ENCODE data around the gene DCAF10. TPM values are rescaled to one million over a fixed set of nuclear protein-coding genes. Genes with fewer than 3 reads are reported as not detected.

The DCAF10 gene
- total RNA-seq, 4 donors from 2014 or later = 25.1 to 56.5 (median 41.1) TPM

DNA sequence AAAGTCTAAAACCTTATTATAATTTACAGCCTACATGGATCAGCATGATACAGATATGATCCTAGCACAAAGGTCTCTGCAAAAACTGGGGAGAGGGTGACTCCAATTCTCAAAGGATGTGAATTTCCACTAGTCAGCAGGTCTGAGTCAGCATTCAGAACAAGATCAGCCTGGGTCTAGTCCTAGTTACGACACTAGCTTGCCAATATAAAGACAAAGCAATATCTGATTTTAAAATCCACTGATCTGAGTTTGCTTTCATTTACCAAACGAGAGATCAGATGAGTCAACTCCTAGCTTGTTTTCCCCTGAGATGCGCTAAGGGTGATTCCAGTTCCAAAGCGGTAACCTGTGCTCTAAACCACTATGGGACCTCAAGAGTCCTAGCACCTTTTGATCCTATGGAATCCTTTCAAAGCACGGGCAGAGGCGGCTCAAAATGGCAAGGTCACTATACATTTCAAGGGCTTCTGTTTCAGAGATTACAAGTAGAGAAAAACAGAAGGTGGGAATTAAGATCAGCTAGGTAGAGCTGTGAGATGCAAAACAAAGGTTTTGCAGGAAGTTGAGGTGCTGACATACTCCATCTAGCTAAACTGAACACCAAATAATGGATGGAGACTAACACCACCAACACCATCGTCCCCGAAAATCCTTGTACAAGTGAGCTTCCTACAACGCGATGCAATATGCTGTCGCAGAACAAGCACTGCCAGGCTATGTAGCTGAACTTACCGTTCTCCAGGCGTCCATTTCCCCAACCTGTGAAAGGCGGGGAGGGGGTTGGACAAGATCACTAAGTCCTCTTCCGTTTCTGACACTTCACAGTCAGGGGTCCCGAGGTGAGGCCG is 102.4 kb downstream of the DCAF10 start:
- intact Hi-C loops (cut with DNase I) = loop anchor here (5.0 kb wide), 1 partner anchor 421 kb away; no protein-coding TSS in a partner anchor
- no peak for TF ChIP-seq POLR2A (IDR thresholded peaks at IDR 0.05)
- TF ChIP-seq, protein P1, sequence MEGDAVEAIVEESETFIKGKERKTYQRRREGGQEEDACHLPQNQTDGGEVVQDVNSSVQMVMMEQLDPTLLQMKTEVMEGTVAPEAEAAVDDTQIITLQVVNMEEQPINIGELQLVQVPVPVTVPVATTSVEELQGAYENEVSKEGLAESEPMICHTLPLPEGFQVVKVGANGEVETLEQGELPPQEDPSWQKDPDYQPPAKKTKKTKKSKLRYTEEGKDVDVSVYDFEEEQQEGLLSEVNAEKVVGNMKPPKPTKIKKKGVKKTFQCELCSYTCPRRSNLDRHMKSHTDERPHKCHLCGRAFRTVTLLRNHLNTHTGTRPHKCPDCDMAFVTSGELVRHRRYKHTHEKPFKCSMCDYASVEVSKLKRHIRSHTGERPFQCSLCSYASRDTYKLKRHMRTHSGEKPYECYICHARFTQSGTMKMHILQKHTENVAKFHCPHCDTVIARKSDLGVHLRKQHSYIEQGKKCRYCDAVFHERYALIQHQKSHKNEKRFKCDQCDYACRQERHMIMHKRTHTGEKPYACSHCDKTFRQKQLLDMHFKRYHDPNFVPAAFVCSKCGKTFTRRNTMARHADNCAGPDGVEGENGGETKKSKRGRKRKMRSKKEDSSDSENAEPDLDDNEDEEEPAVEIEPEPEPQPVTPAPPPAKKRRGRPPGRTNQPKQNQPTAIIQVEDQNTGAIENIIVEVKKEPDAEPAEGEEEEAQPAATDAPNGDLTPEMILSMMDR (IDR thresholded peaks at IDR 0.05) = no peak
- H3K9me3 ChIP-seq = no peaks in the 10 kb centered on the region
- H3K4me3 ChIP-seq (replicated peaks in 1 of 3) = peak overlapping the region; percentile 91 to 96 (median 94)
- peaks cover 17 to 19% of the 10 kb centered on the region in 2 donors for H3K4me1 ChIP-seq
- peak overlapping the region; percentile 74 to 94 (median 84) for H3K27ac ChIP-seq
- peaks cover 12 to 14% of the 10 kb centered on the region in 2 donors for H3K36me3 ChIP-seq
- 8 to 12% methylated on average over 15 to 16 of the region's 17 CpGs for WGBS, 2 donors
- H3K27me3 ChIP-seq = no peaks in the 10 kb centered on the region
- DNase-seq = no peak

DNA sequence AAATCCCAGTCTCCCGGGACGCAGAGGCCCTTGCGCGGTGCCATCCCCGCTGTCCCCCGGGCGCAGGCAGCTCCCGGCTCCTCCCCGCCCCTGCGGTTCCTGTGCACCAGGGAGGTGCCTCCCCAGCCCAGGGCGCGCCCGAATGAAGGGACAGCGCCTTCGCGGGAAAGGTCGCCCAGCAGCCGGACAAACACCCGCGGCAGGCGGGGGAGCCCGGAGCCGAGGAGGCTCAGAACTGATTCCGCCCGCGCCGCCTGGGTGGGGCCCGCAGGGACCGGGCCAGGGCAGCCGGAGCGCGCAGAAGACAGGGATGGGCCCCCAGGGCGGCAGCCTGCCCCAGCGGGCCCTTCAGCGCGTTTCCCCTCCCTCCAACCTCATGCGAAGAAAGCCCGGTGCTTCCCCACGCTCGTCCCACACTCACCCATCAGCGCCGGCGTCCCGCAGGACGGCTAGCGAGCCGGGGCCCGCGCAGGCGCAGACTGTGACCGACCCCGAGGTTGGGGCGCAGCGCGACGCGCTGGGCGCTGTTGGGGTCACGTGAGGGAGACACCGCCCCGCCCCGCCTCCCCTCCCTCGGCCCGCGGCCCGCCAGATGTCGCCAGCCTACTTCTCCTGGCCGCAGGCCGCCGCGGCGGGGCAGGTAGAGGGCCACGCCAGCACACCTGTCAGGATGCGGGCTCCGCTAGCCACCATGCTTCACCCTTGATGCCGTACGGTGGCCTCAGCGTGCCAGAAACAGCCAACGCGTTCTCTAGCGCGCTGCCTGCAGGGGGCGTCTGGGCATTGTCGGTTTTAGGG is 103.2 kb downstream of the DCAF10 start, which contains the start of gene SLC25A51:
TSS of gene SLC25A51 (minus strand) at position 481 of the 798 bp plus-strand sequence. CDS start 15,577 bp downstream, outside the sequence.
- WGBS, 2 donors = 0 to 1% methylated on average over 25 to 26 of the region's 84 CpGs
- intact Hi-C loops (cut with DNase I) = loop anchor here (5.0 kb wide), 1 partner anchor 422 kb away; no protein-coding TSS in a partner anchor

DNA sequence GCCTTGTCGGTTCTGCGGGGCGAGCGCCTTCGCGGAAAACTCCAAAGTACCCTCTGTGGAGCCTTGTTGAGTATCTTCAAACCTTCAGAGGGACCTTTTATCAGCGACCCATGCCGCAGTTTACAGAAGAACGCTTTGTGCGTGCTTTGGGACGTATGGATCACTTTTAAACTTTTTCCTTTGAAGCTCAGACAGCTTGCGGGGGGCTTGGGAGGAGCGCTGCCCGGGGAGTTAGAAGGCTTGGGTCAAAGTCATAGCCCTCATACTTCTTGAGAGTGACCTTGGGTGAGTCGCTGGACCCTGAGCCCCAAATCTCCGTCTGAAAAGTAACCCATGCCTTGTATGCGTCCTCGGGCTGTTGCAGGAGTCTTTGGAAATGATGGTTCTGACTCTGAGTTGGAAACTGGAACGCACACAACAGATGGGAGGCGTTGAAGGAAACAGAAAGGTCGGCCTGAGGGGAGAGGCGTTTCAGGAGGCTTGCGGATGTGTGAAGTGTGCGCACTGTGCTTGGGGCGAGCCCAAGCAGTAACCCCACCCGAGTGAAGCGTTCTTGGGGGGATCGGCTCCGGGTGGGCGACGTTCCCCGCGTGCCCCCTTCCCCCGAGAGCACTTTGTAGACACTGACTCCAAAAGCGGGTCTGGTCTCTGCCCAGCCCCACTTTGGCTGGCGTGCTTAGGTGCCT is 104.0 kb downstream of the DCAF10 start:
- no peaks in the 10 kb centered on the region for H3K27me3 ChIP-seq
- 19 to 28% methylated on average over 21 to 35 of the region's 36 CpGs for WGBS, 2 donors
- intact Hi-C loops (cut with DNase I) = loop anchor here (5.0 kb wide), 1 partner anchor 422 kb away; no protein-coding TSS in a partner anchor
- no peaks in the 10 kb centered on the region for H3K9me3 ChIP-seq
- DNase-seq = peak in 1 of 2 donors; percentile 25
- peaks cover 17 to 19% of the 10 kb centered on the region in 2 donors for H3K4me1 ChIP-seq
- TF ChIP-seq, protein P1 (IDR thresholded peaks at IDR 0.05) = peak in 2 of 6 experiments; percentile 4 to 19
- TF ChIP-seq POLR2A (IDR thresholded peaks at IDR 0.05) = no peak
- H3K27ac ChIP-seq = peak overlapping the region; percentile 74 to 94 (median 84)
- H3K4me3 ChIP-seq (replicated peaks in 1 of 3) = peak overlapping the region; percentile 91 to 96 (median 94)
- H3K36me3 ChIP-seq = peaks cover 0 to under 1% of the 10 kb centered on the region in 2 donors

More for the DNA sequence above, 103.2 kb downstream of the DCAF10 start, which contains the start of gene SLC25A51:
- Histone ChIP-seq H3K27me3 (no peaks in the 10 kb centered on the region), H3K4me1 (peaks cover 17 to 19% of the 10 kb centered on the region in 2 donors), H3K4me3 (replicated peaks in 1 of 3) (peak within 1 kb of the TSS; percentile 91 to 96 (median 94)), H3K27ac (peak within 1 kb of the TSS; percentile 74 to 94 (median 84)), H3K36me3 (peaks cover 7 to 8% of the 10 kb centered on the region in 2 donors), H3K9me3 (no peaks in the 10 kb centered on the region)
- DNase-seq = peak; percentile 90 to 94
- TF ChIP-seq, protein P1 (IDR thresholded peaks at IDR 0.05) = peak; percentile 55 to 98 (median 90)
- peak in 1 of 2 donors; percentile 71 for TF ChIP-seq POLR2A (IDR thresholded peaks at IDR 0.05)

DNA sequence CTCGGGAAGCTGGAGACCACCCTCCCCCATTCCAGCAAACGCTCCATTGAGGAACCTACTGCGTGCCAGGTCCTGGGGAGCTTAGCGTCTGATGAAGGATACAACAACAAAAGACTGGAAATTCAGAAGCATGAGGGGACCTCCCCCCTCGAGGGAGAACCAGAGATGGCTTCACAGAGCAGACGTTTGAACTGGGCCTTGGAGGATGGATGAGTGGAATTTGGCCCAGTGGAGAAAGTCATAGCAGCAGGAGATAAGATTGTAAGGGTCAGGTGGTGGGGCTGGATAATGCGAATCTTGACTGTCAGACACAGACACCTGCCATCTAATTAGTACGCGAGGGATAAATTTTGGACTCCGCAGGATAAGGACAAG is 104.5 kb downstream of the DCAF10 start:
- Histone ChIP-seq H3K27me3 (no peaks in the 10 kb centered on the region), H3K36me3 (no peaks in the 10 kb centered on the region), H3K4me1 (peaks cover 17 to 19% of the 10 kb centered on the region in 2 donors), H3K9me3 (no peaks in the 10 kb centered on the region), H3K27ac (peak overlapping the region in 1 of 3 donors; percentile 94), H3K4me3 (replicated peaks in 1 of 3) (peak overlapping the region in 1 of 3 donors; percentile 94)
- intact Hi-C loops (cut with DNase I) = no loop called here
- no peak for DNase-seq
- WGBS, 2 donors = 69 to 79% methylated on average over 10 of the region's 10 CpGs
- TF ChIP-seq, protein P1 (IDR thresholded peaks at IDR 0.05) = no peak
- no peak for TF ChIP-seq POLR2A (IDR thresholded peaks at IDR 0.05)
